IMR-90 (cell line): Measurements from ENCODE around the gene FOSL1. TPM values are rescaled to one million over a fixed set of nuclear protein-coding genes. Genes with fewer than 3 reads are reported as not detected.

Source experiments
- ATAC-seq: fragments of 200-7000 bp; cut with Tn5 transposase; 2 replicates; pipeline ENCODE4 v1.9.1; 2020; ENCODE audit warnings: low read depth, mild to moderate bottlenecking, moderate library complexity
- BruUV-seq: library from RNA; stranded (reverse); fragments of 400-500 nt; replicated peaks from 2 replicates; lab custom pipeline; 2021; lab: Mats Ljungman, UMichigan
- CTCF ChIA-PET: fragments of 300-600 bp; formaldehyde crosslinking; extraction: SDS; loops from one replicate; lab custom pipeline; 2021; ENCODE audit warnings: antibody characterized with exemption; lab: Yijun Ruan, JAX
- POLR2A ChIA-PET: fragments of 300-600 bp; sonication (Branson Sonifier 250); formaldehyde crosslinking; loops from one replicate; lab custom pipeline; 2022; ENCODE audit warnings: antibody characterized with exemption; ENCODE audit not compliant: unreplicated experiment; lab: Charles Lee
- DNase-seq: peaks from one replicate; pipeline ENCODE4 v3.0.0; 2013
- H2AFZ ChIP-seq: replicated peaks from 2 replicates; pipeline ENCODE3; 2013; ENCODE audit warnings: low read length, mild to moderate bottlenecking; ENCODE audit not compliant: poor library complexity
- H2AK5ac ChIP-seq: 2 replicates; pipeline ENCODE4 v1.6.1; 2013; ENCODE audit warnings: low read depth, low read length, inconsistent platforms
- H2AK9ac ChIP-seq: replicated peaks from 2 replicates; pipeline ENCODE3; 2013; ENCODE audit warnings: mild to moderate bottlenecking, low read depth, low read length, moderate library complexity; ENCODE audit not compliant: poor library complexity
- H2BK120ac ChIP-seq: 2 replicates; pipeline ENCODE4 v1.6.1; 2013; ENCODE audit warnings: low read depth, low read length, inconsistent platforms
- H2BK15ac ChIP-seq: 3 replicates; pipeline ENCODE4 v1.6.1; 2013; ENCODE audit warnings: low read depth, low read length, inconsistent platforms
- H2BK20ac ChIP-seq: 2 replicates; pipeline ENCODE4 v1.6.1; 2013; ENCODE audit warnings: low read depth, mild to moderate bottlenecking, inconsistent platforms, low read length, moderate library complexity
- H2BK5ac ChIP-seq: 2 replicates; pipeline ENCODE4 v1.6.1; 2013; ENCODE audit warnings: mild to moderate bottlenecking, low read depth, low read length, inconsistent platforms; ENCODE audit not compliant: poor library complexity, severe bottlenecking
- H3K14ac ChIP-seq: replicated peaks from 2 replicates; pipeline ENCODE4 v1.6.1; 2013; ENCODE audit warnings: low read depth, low read length, inconsistent platforms
- H3K18ac ChIP-seq: 2 replicates; pipeline ENCODE4 v1.6.1; 2013; ENCODE audit warnings: low read depth, low read length, control low read depth
- H3K23ac ChIP-seq: 2 replicates; pipeline ENCODE4 v1.6.1; 2013; ENCODE audit warnings: low read depth, low read length, inconsistent platforms
- H3K27ac ChIP-seq: 2 replicates; pipeline ENCODE4 v1.5.1; 2013; ENCODE audit warnings: mild to moderate bottlenecking, control low read depth, low read length; ENCODE audit not compliant: insufficient read depth
- H3K27me3 ChIP-seq: 2 replicates; pipeline ENCODE4 v1.6.1; 2013; ENCODE audit warnings: low read length; ENCODE audit not compliant: control insufficient read depth, insufficient read depth
- H3K36me3 ChIP-seq: 2 replicates; pipeline ENCODE4 v1.6.1; 2013; ENCODE audit warnings: low read length, mixed read lengths; ENCODE audit not compliant: control insufficient read depth, insufficient read depth
- H3K4ac ChIP-seq: 2 replicates; pipeline ENCODE4 v1.6.1; 2013; ENCODE audit warnings: low read depth, low read length, inconsistent platforms
- H3K4me1 ChIP-seq: 2 replicates; pipeline ENCODE4 v1.6.1; 2013; ENCODE audit warnings: low read length, mixed read lengths; ENCODE audit not compliant: control insufficient read depth, insufficient read depth
- H3K4me2 ChIP-seq: 2 replicates; pipeline ENCODE4 v1.6.1; 2013; ENCODE audit warnings: low read depth, mild to moderate bottlenecking, control low read depth, low read length, moderate library complexity
- H3K4me3 ChIP-seq: 2 replicates; pipeline ENCODE4 v1.5.1; 2013; ENCODE audit warnings: low read depth, mild to moderate bottlenecking, control low read depth, low read length, moderate library complexity; ENCODE audit not compliant: insufficient read depth
- H3K56ac ChIP-seq: 2 replicates; pipeline ENCODE4 v1.6.1; 2013; ENCODE audit warnings: low read length, inconsistent platforms; ENCODE audit not compliant: insufficient read depth; ENCODE audit errors: extremely low read depth
- H3K79me1 ChIP-seq, 2 experiments: 2 replicates each; pipeline ENCODE4 v1.6.1; 2013; ENCODE audit warnings: low read length in 2 of 2, inconsistent platforms in 1 of 2, low read depth in 1 of 2
- H3K9ac ChIP-seq: 2 replicates; pipeline ENCODE4 v1.6.1; 2013; ENCODE audit warnings: low read depth, low read length, control low read depth
- H3K9me1 ChIP-seq: 2 replicates; pipeline ENCODE4 v1.6.1; 2013; ENCODE audit warnings: low read length, inconsistent platforms; ENCODE audit not compliant: insufficient read depth
- H3K9me3 ChIP-seq: 2 replicates; pipeline ENCODE4 v1.6.1; 2013; ENCODE audit warnings: low read length; ENCODE audit not compliant: control insufficient read depth, insufficient read depth
- H4K20me1 ChIP-seq: 2 replicates; pipeline ENCODE4 v1.6.1; 2013; ENCODE audit warnings: low read length, inconsistent platforms; ENCODE audit not compliant: insufficient read depth
- H4K5ac ChIP-seq: 2 replicates; pipeline ENCODE4 v1.6.1; 2013; ENCODE audit warnings: mild to moderate bottlenecking, low read depth, low read length, control low read depth
- H4K8ac ChIP-seq, 2 experiments: 2 replicates each; pipeline ENCODE4 v1.6.1; 2013; ENCODE audit warnings: low read depth in 2 of 2, low read length in 2 of 2, control low read depth in 1 of 2, inconsistent platforms in 1 of 2
- H4K91ac ChIP-seq: 2 replicates; pipeline ENCODE4 v1.6.1; 2013; ENCODE audit warnings: low read depth, low read length, inconsistent platforms; ENCODE audit not compliant: insufficient read depth
- POLR2A ChIP-seq: IDR thresholded peaks from 2 replicates; pipeline ENCODE4 v1.6.1; 2012; ENCODE audit warnings: mild to moderate bottlenecking, low read depth, low read length
- SMC3 ChIP-seq: fragments of 150-350 bp; IDR thresholded peaks from 2 replicates; pipeline ENCODE4 v1.6.1; 2016; ENCODE audit warnings: low read depth, mild to moderate bottlenecking, antibody characterized with exemption, low read length, moderate library complexity
- WGBS, 2 experiments: methylation state at CpG; one replicate each; pipeline versions ENCODE4 v1.1.5 to v1.1.7; 2013; ENCODE audit warnings: missing lambda C conversion rate in 2 of 2; ENCODE audit not compliant: insufficient read length in 1 of 2; ENCODE audit errors: extremely low coverage in 2 of 2; 5-methylcytosine and 5-hydroxymethylcytosine counted together
- dilution Hi-C: fragments of 300-500 bp; cut with HindIII; formaldehyde crosslinking; loops from one replicate; pipeline ENCODE4 v1.14.3; 2018; ENCODE audit warnings: low sequenced_read_pairs; ENCODE audit not compliant: unreplicated experiment
- in situ Hi-C: fragments of 300-500 bp; cut with MboI; formaldehyde crosslinking; loops from 3 replicates; pipeline ENCODE4 v1.14.3; 2019; ENCODE audit warnings: low sequenced_read_pairs, inconsistent platforms, mixed read lengths
- intact Hi-C: fragments of 100-400 bp; cut with micrococcal nuclease; formaldehyde crosslinking; loops from 2 replicates; pipeline ENCODE4 v1.10.0; 2022
- polyA plus RNA-seq, 3 experiments: library from polyadenylated mRNA; depleted of rRNA; stranded (reverse); fragments of >200 nt; gene quantifications; 2 replicates each; pipeline ENCODE4 v1.2.3, GENCODE V29; 2012; ENCODE audit warnings: low replicate concordance in 1 of 3
- total RNA-seq: library from RNA; depleted of rRNA; stranded (reverse); fragments of >200 nt; gene quantifications from 2 replicates; pipeline ENCODE4 v1.2.3, GENCODE V29; 2012

The FOSL1 gene
- total and polyA plus RNA-seq, 2 of the 4 experiments (the other 2 are of a cell fraction) = 17.2 to 107 TPM

- WGBS, 2 experiments = 83% methylated on average over 4 of the region's 24 CpGs; no CpG with 5 or more reads in 1 of the 2 experiments
- H3K14ac ChIP-seq = no peak overlapping the region
- H3K56ac ChIP-seq = no peak overlapping the region
- no peak overlapping the region for H2AK9ac ChIP-seq
- H3K9me3 ChIP-seq = no peaks in the 10 kb centered on the region
- intact Hi-C loops (no loop called here), in situ Hi-C loops (no loop called here), dilution Hi-C loops (no loop called here)
- no TSS peak for BruUV-seq
- H3K9me1 ChIP-seq = 0 out of 2 replicates have a peak, but pooled peaks cover 5% of the 10 kb centered on the region
- 0 out of 2 replicates have a peak overlapping the region, but pooled peaks have one; percentile 20 for H3K23ac ChIP-seq
- H4K91ac ChIP-seq = no peak overlapping the region
- peaks cover 47% of the 10 kb centered on the region for H4K20me1 ChIP-seq
- ATAC-seq (no peak), DNase-seq (no peak)
- H3K36me3 ChIP-seq = peaks cover 61% of the 10 kb centered on the region
- CTCF ChIA-PET = interaction anchor here (2.0 kb wide), 1 partner anchor 10 kb away, joined by 7 read pairs; the partner anchor contains the start of gene MUS81
- H3K79me1 ChIP-seq = peaks cover 18 to 69% of the 10 kb centered on the region in 2 experiments
- no peak overlapping the region for H2BK15ac ChIP-seq
- no peak overlapping the region for H3K4me3 ChIP-seq
- H2BK20ac ChIP-seq = no peak overlapping the region
- POLR2A ChIA-PET = interaction anchor here (1.4 kb wide), 1 partner anchor 10 kb away, joined by 5 read pairs; no protein-coding TSS in a partner anchor
- H2BK120ac ChIP-seq = no peak overlapping the region
- no peak overlapping the region for H4K5ac ChIP-seq
- peaks cover 14% of the 10 kb centered on the region for H3K4me1 ChIP-seq
- TF ChIP-seq POLR2A (0 out of 2 replicates have a peak, but pooled peaks have one; percentile 10), SMC3 (no peak)
- no peaks in the 10 kb centered on the region for H3K27me3 ChIP-seq
- H4K8ac ChIP-seq = no peak overlapping the region
- no peak overlapping the region for H2AFZ ChIP-seq
- no peak overlapping the region for H3K18ac ChIP-seq
- H3K27ac ChIP-seq = no peak overlapping the region
- no peak overlapping the region for H3K9ac ChIP-seq
- no peak overlapping the region for H2BK5ac ChIP-seq
- H3K4me2 ChIP-seq = no peak overlapping the region
- no peak overlapping the region for H3K4ac ChIP-seq
- H2AK5ac ChIP-seq = no peak overlapping the region
Measured at GRCh38 chr11:65869643-65870306, 30.4 kb downstream of the FOSL1 start.
